Endothelial cell of umbilical vein (primary cell): ENCODE measurements around the gene MAP4K4. TPM values are rescaled to one million over a fixed set of nuclear protein-coding genes. Genes with fewer than 3 reads are reported as not detected.

Experiments used
- BruUV-seq: library from RNA; stranded (reverse); fragments of 400-500 nt; replicated peaks from 2 replicates; lab custom pipeline; 2021; lab: Mats Ljungman, UMichigan
- CTCF ChIA-PET: fragments of 300-600, 350-600 bp; sonication (Branson Sonifier 250); formaldehyde crosslinking; loops from one replicate; lab custom pipeline; 2021; ENCODE audit warnings: antibody characterized with exemption, inconsistent platforms; lab: Charles Lee
- POLR2A ChIA-PET: fragments of 300-600, 350-600 bp; sonication (Branson Sonifier 250); formaldehyde crosslinking; loops from one replicate; lab custom pipeline; 2021; ENCODE audit warnings: antibody characterized with exemption, inconsistent platforms; lab: Charles Lee
- DNase-seq: peaks from one replicate; pipeline ENCODE4 v3.0.0-alpha.2; 2011; ENCODE audit warnings: low read depth, low spot score
- FAIRE-seq: peaks from 2 replicates; lab custom pipeline; 2011; peaks lifted over from hg19 to GRCh38; lab: Jason Lieb, UNC
- H2AFZ ChIP-seq: 2 replicates; pipeline ENCODE4 v1.6.0; 2012; ENCODE audit warnings: low read depth, low read length, control low read depth, inconsistent platforms
- H3K27ac ChIP-seq: 2 replicates; pipeline ENCODE4 v1.5.1; 2011; ENCODE audit warnings: low read depth, mild to moderate bottlenecking, control low read depth, low read length, moderate library complexity; ENCODE audit not compliant: insufficient read depth
- H3K27me3 ChIP-seq, 2 experiments: 2 replicates each; pipeline versions ENCODE4 v1.6.0 to v1.6.1; 2011; ENCODE audit warnings: low read length in 2 of 2, mixed read lengths in 1 of 2; ENCODE audit not compliant: control insufficient read depth in 2 of 2, insufficient read depth in 2 of 2
- H3K36me3 ChIP-seq, 2 experiments: 2 replicates in 1 of 2; 3 replicates in 1 of 2; pipeline ENCODE4 v1.5.1; 2011; ENCODE audit warnings: low read length in 2 of 2, mild to moderate bottlenecking in 1 of 2, moderate library complexity in 1 of 2; ENCODE audit not compliant: control insufficient read depth in 2 of 2, insufficient read depth in 2 of 2; ENCODE audit errors: extremely low read depth in 1 of 2
- H3K4me1 ChIP-seq: 3 replicates; pipeline ENCODE4 v1.5.1; 2011; ENCODE audit warnings: mild to moderate bottlenecking, low read length; ENCODE audit not compliant: control insufficient read depth, insufficient read depth; ENCODE audit errors: extremely low read depth
- H3K4me2 ChIP-seq: 2 replicates; pipeline ENCODE4 v1.6.1; 2011; ENCODE audit warnings: low read length, control low read depth, mixed read lengths; ENCODE audit not compliant: insufficient read depth
- H3K4me3 ChIP-seq, 3 experiments: fragments of 200-600 bp in 1 of 3; sonication (generic), shearing (Covaris generic) in 1 of 3; replicated peaks in 1 of 3; 2 replicates each; pipeline ENCODE4 v1.5.1; 2011 to 2016; ENCODE audit warnings: control low read depth in 3 of 3, low read length in 3 of 3, mild to moderate bottlenecking in 2 of 3, inconsistent platforms in 1 of 3, low read depth in 1 of 3, moderate library complexity in 1 of 3; ENCODE audit not compliant: insufficient read depth in 1 of 3
- H3K79me2 ChIP-seq: 2 replicates; pipeline ENCODE4 v1.6.0; 2012; ENCODE audit warnings: low read length, inconsistent platforms; ENCODE audit not compliant: control insufficient read depth, insufficient read depth
- H3K9ac ChIP-seq: replicated peaks from 2 replicates; pipeline ENCODE3; 2011; ENCODE audit warnings: low read length, control low read depth; ENCODE audit not compliant: insufficient read depth; ENCODE audit errors: extremely low read depth
- H3K9me1 ChIP-seq: replicated peaks from 3 replicates; pipeline ENCODE4 v1.6.0; 2011; ENCODE audit warnings: mild to moderate bottlenecking, low read length; ENCODE audit not compliant: control insufficient read depth, insufficient read depth; ENCODE audit errors: extremely low read depth
- H3K9me3 ChIP-seq: replicated peaks from 2 replicates; pipeline ENCODE4 v1.5.1; 2012; ENCODE audit warnings: low read length, inconsistent platforms; ENCODE audit not compliant: control insufficient read depth, insufficient read depth
- H4K20me1 ChIP-seq: replicated peaks from 2 replicates; pipeline ENCODE3; 2011; ENCODE audit warnings: mild to moderate bottlenecking, low read length; ENCODE audit not compliant: control insufficient read depth, insufficient read depth; ENCODE audit errors: extremely low read depth
- EZH2 ChIP-seq: IDR thresholded peaks from 2 replicates; pipeline ENCODE4 v1.6.1; 2012; ENCODE audit warnings: borderline replicate concordance, low read depth, mild to moderate bottlenecking, moderate library complexity, low read length, inconsistent platforms; ENCODE audit not compliant: severe bottlenecking
- FOS ChIP-seq: IDR thresholded peaks from 2 replicates; pipeline ENCODE4 v1.6.1; 2011; ENCODE audit warnings: mild to moderate bottlenecking, low read length, moderate library complexity, borderline replicate concordance; ENCODE audit not compliant: insufficient read depth
- GATA2 ChIP-seq: IDR thresholded peaks from 2 replicates; pipeline ENCODE4 v1.7.0; 2011; ENCODE audit warnings: low read depth, mild to moderate bottlenecking, moderate library complexity, mixed read lengths, low read length; ENCODE audit not compliant: insufficient read length, insufficient read depth
- JUN ChIP-seq: IDR thresholded peaks from 2 replicates; pipeline ENCODE4 v1.6.1; 2011; ENCODE audit warnings: borderline replicate concordance, low read depth; ENCODE audit not compliant: insufficient read length, insufficient read depth
- MAX ChIP-seq: IDR thresholded peaks from 2 replicates; pipeline ENCODE4 v1.6.1; 2011; ENCODE audit not compliant: insufficient read depth, insufficient read length
- MYC ChIP-seq: IDR thresholded peaks from one replicate; pipeline ENCODE4 v1.6.1; 2011; ENCODE audit warnings: mild to moderate bottlenecking, low read depth, low read length
- POLR2A ChIP-seq: IDR thresholded peaks from 2 replicates; pipeline ENCODE4 v1.6.1; 2012; ENCODE audit warnings: low read depth, mild to moderate bottlenecking, control low read depth, low read length
- POLR2AphosphoS5 ChIP-seq: IDR thresholded peaks from 2 replicates; pipeline ENCODE4 v1.6.1; 2012; ENCODE audit warnings: low read depth, mild to moderate bottlenecking, control low read depth, low read length, moderate library complexity; ENCODE audit not compliant: insufficient read depth
- dilution Hi-C: fragments of 300-500 bp; cut with MboI; formaldehyde crosslinking; loops from one replicate; pipeline ENCODE4 v1.15.0; 2019; ENCODE audit warnings: low sequenced_read_pairs; ENCODE audit not compliant: extremely low pct_ligation_motif_present
- intact Hi-C: fragments of 100-400 bp; cut with micrococcal nuclease; formaldehyde crosslinking; loops from one replicate; pipeline ENCODE4 v1.10.0; 2022
- polyA plus RNA-seq, 4 experiments: library from polyadenylated mRNA; depleted of rRNA in 3 of 4; stranded (reverse) in 3 of 4; unstranded in 1 of 4; fragments of >200 nt; gene quantifications; 2 replicates each; pipeline versions ENCODE4 v1.2.1 to v1.2.3, GENCODE V29; 2011 to 2012; ENCODE audit warnings: missing spikeins in 1 of 4
- total RNA-seq: library from RNA; stranded (reverse); gene quantifications from 2 replicates; pipeline ENCODE4 v1.2.3, GENCODE V29; 2021
- TF ChIP-seq, protein P1 (sequence below), 2 donors: IDR thresholded peaks; 1 replicate in 1 of 2; 2 replicates in 1 of 2; pipeline ENCODE4 v1.5.1; 2011; ENCODE audit warnings: low read length in 2 of 2, mild to moderate bottlenecking in 2 of 2, moderate library complexity in 2 of 2, control low read depth in 1 of 2, inconsistent platforms in 1 of 2, low read depth in 1 of 2; ENCODE audit not compliant: insufficient read depth in 1 of 2; ENCODE audit errors: extremely low read depth in 1 of 2

The MAP4K4 gene
- total and polyA plus RNA-seq, 2 donors (not counting 3 experiments of a cell fraction or from before 2014, with no cell fraction given), result 79.4 to 269 TPM

- H3K27ac ChIP-seq, result no peak overlapping the region
- BruUV-seq, result no TSS peak
- dilution Hi-C loops (no loop called here), intact Hi-C loops (loop anchor here (2.0 kb wide), 1 partner anchor 15 kb away; no protein-coding TSS in a partner anchor)
- no peaks in the 10 kb centered on the region for H3K9me1 ChIP-seq
- ChIA-PET POLR2A (interaction anchor here (1.1 kb wide), 1 partner anchor 37 kb away, joined by 5 read pairs; no protein-coding TSS in a partner anchor), CTCF (interaction anchor here (1.0 to 2.2 kb wide), 5 partner anchors 8 to 94 kb away, joined by 3 to 14 read pairs (median 10); no protein-coding TSS in a partner anchor)
- no peaks in the 10 kb centered on the region for H3K36me3 ChIP-seq
- no peak for FAIRE-seq
- no peak for TF ChIP-seq JUN
- TF ChIP-seq POLR2A, result no peak
- TF ChIP-seq POLR2AphosphoS5, result no peak
- TF ChIP-seq GATA2, result no peak
- TF ChIP-seq, protein P1, sequence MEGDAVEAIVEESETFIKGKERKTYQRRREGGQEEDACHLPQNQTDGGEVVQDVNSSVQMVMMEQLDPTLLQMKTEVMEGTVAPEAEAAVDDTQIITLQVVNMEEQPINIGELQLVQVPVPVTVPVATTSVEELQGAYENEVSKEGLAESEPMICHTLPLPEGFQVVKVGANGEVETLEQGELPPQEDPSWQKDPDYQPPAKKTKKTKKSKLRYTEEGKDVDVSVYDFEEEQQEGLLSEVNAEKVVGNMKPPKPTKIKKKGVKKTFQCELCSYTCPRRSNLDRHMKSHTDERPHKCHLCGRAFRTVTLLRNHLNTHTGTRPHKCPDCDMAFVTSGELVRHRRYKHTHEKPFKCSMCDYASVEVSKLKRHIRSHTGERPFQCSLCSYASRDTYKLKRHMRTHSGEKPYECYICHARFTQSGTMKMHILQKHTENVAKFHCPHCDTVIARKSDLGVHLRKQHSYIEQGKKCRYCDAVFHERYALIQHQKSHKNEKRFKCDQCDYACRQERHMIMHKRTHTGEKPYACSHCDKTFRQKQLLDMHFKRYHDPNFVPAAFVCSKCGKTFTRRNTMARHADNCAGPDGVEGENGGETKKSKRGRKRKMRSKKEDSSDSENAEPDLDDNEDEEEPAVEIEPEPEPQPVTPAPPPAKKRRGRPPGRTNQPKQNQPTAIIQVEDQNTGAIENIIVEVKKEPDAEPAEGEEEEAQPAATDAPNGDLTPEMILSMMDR (IDR thresholded peaks at IDR 0.05; ENCODE audit: extremely low read depth in 1 of 2, insufficient read depth in 1 of 2, low read depth in 1 of 2, low read length in 2 of 2), result no peak
- no peak for TF ChIP-seq EZH2
- TF ChIP-seq MYC, result no peak
- TF ChIP-seq FOS, result no peak
- no peak for TF ChIP-seq MAX
- peaks cover 19% of the 10 kb centered on the region for H4K20me1 ChIP-seq
- H3K4me1 ChIP-seq, result peaks cover 53% of the 10 kb centered on the region
- peaks cover 97% of the 10 kb centered on the region for H3K79me2 ChIP-seq
- no peak overlapping the region for H3K4me2 ChIP-seq
- no peak overlapping the region for H3K4me3 ChIP-seq
- DNase-seq, result no peak
- no peaks in the 10 kb centered on the region for H3K27me3 ChIP-seq
- H3K9ac ChIP-seq, result no peak overlapping the region
- H2AFZ ChIP-seq, result no peak overlapping the region
- no peaks in the 10 kb centered on the region for H3K9me3 ChIP-seq
Measured at GRCh38 chr2:101737478-101738255, 40.2 kb downstream of the MAP4K4 start.
